Measurements from ENCODE around the gene NDRG3. TPM values are rescaled to one million over a fixed set of nuclear protein-coding genes. Genes with fewer than 3 reads are reported as not detected.
A peak's percentile ranks its signal among the peaks of the same experiment; 100 is the strongest.

Gene NDRG3
- polyA plus RNA-seq, 2 of the 4 experiments (the other 2 are of a cell fraction), result 30.6 to 34.4 TPM

DNA sequence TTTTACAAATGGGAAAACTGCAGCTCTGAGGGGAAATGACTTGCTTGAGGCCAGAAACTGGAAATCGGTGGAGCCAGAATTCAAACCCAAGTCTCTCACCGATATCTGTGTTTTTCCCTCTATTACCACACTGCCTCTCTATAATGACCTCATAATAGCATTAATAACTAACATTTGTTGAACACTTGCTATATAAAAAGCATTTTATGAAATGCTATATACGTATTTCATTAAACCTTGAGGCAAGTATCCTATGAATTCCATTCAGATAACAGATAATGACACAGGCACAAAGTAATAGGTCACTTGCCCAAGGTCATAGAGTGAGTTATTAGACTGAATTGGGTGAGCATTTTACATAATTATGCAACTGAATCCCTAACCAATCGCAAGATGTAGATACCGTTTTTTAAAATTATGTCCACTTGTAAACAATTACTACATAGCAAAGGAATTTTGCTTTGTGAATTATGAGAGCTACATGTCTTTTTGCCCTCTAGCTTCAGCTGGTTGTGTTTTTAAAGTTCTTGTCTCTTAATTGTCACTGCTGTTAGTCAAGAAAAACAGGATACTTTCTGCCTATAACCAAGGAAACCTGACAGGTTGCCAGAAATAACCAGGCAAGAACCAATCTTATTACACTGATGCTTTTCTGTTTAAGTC, 23.0 kb upstream of the NDRG3 start:
- ATAC-seq, result no peak
- Histone ChIP-seq H3K27ac (no peak overlapping the region), H3K9me3 (no peaks in the 10 kb centered on the region), H3K4me1 (peaks cover 8% of the 10 kb centered on the region), H3K4me3 (no peak overlapping the region), H3K4me2 (no peak overlapping the region)
- ChIA-PET CTCF (interaction anchor here (0.6 to 4.0 kb wide), 8 partner anchors 11 to 156 kb away, joined by 3 to 27 read pairs (median 4); partner anchors contain the start of gene NDRG3), POLR2A (no interaction called here)
- no peak for FAIRE-seq
- 79% methylated on average over 5 of the region's 5 CpGs for whole genome bisulfite sequencing (ENCODE audit: missing lambda C conversion rate)
- TF ChIP-seq FOXS1 (CRISPR knock-in tag; IDR thresholded peaks at IDR 0.05), result no peak
- TF ChIP-seq EHF (CRISPR knock-in tag; IDR thresholded peaks at IDR 0.05), result no peak
- no peak for TF ChIP-seq BHLHE40 (IDR thresholded peaks at IDR 0.05; ENCODE audit: low read depth, low read length)
- TF ChIP-seq HOXB13 (CRISPR knock-in tag; IDR thresholded peaks at IDR 0.05; ENCODE audit: low read depth), result no peak
- TF ChIP-seq CHD4 (IDR thresholded peaks at IDR 0.05; ENCODE audit: borderline replicate concordance), result no peak
- no peak for TF ChIP-seq RARB (CRISPR knock-in tag; IDR thresholded peaks at IDR 0.05)
- TF ChIP-seq ZC3H11A (IDR thresholded peaks at IDR 0.05), result no peak
- no peak for TF ChIP-seq RFX5 (IDR thresholded peaks at IDR 0.05)
- DNase-seq (ENCODE audit: low read depth in 1 of 2, low spot score in 1 of 2), result no peak

DNA sequence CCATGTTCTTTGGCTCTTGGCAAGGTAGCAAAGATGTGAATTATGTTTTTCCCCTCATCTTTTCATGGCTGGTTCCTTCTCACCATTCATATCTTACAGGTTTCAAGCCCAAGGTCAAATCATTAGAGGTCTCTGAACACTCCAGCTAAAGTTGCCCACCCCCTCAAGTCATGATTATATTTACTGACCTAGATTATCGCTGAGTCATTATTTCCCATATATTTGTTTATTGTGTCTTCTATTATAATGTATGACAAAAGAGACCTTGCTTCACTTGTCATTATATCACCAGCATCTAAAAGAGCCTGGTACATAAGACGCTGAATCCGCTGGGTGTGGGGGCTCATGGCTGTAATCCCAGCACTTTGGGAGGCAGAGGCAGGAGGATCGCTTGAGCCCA, 15.2 kb upstream of the NDRG3 start:
- TF ChIP-seq, protein P1, sequence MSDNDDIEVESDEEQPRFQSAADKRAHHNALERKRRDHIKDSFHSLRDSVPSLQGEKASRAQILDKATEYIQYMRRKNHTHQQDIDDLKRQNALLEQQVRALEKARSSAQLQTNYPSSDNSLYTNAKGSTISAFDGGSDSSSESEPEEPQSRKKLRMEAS (IDR thresholded peaks at IDR 0.05), result no peak
- peak; percentile 92 for TF ChIP-seq NFE2L2 (conservative IDR thresholded peaks at IDR 0.05; ENCODE audit: low read length)
- peak; percentile 96 for TF ChIP-seq MAFK (IDR thresholded peaks at IDR 0.05; ENCODE audit: partially characterized antibody)
- TF ChIP-seq CHD2 (IDR thresholded peaks at IDR 0.05; ENCODE audit: low read length, partially characterized antibody), result no peak
- ChIA-PET POLR2A (no interaction called here), CTCF (interaction anchor here (0.7 to 1.6 kb wide), 3 partner anchors 12 to 13 kb away, joined by 3 to 6 read pairs (median 4); partner anchors contain the start of gene DSN1)
- Histone ChIP-seq H3K4me1 (peaks cover 15% of the 10 kb centered on the region), H3K9me3 (no peaks in the 10 kb centered on the region), H3K4me2 (peak overlapping the region; percentile 10; the same call in 2 of the 3 replicates), H3K27ac (peak overlapping the region; percentile 32 to 68; a peak in 5 of 6 replicates), H3K4me3 (no peak overlapping the region)
- FAIRE-seq (no peak), ATAC-seq (no peak), DNase-seq (ENCODE audit: low read depth in 1 of 2, low spot score in 1 of 2) (peak in 1 of 2 experiments; percentile 11)
- 83% methylated on average over 4 of the region's 4 CpGs for WGBS (ENCODE audit: missing lambda C conversion rate)

DNA sequence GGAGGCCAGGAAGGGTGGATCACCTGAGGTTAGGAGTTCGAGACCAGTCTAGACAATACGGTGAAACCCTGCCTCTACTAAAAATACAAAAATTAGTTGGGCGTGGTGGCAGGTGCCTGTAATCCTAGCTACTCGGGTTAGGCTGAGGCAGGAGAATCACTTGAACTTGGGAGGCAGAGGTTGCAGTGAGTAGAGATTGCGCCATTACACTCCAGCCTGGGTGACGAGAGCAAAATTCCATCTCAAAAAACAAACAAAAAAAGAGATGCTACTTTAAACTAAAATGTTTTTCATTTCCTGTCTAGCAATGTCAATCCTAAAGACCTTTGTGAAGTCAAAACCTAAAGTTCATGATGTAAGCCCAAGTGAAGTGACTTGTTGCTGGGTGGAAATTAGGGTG, 14.8 kb upstream of the NDRG3 start:
- ATAC-seq (peak in 1 of 2 experiments; percentile 33; a peak in 1 of 6 replicates), FAIRE-seq (no peak), DNase-seq (ENCODE audit: low read depth in 1 of 2, low spot score in 1 of 2) (peak in 1 of 2 experiments; percentile 53)
- ChIA-PET POLR2A (no interaction called here), CTCF (interaction anchor here (0.7 to 1.0 kb wide), 3 partner anchors 12 to 48 kb away, joined by 3 to 4 read pairs (median 4); partner anchors contain the start of gene DSN1)
- H3K4me2 ChIP-seq, result peak overlapping the region; percentile 10; the same call in 2 of the 3 replicates
- no peak overlapping the region for H3K4me3 ChIP-seq
- 69% methylated on average over 6 of the region's 6 CpGs for WGBS (ENCODE audit: missing lambda C conversion rate)
- peak in 1 of 2 experiments; percentile 80; a peak in 2 of 4 replicates for TF ChIP-seq CEBPB (IDR thresholded peaks at IDR 0.05)
- TF ChIP-seq KDM1A (IDR thresholded peaks at IDR 0.05; ENCODE audit: low read depth), result no peak
- H3K27ac ChIP-seq, result peak overlapping the region; percentile 32 to 68; a peak in 5 of 6 replicates
- H3K9me3 ChIP-seq, result no peaks in the 10 kb centered on the region
- H3K4me1 ChIP-seq, result peaks cover 15% of the 10 kb centered on the region

DNA sequence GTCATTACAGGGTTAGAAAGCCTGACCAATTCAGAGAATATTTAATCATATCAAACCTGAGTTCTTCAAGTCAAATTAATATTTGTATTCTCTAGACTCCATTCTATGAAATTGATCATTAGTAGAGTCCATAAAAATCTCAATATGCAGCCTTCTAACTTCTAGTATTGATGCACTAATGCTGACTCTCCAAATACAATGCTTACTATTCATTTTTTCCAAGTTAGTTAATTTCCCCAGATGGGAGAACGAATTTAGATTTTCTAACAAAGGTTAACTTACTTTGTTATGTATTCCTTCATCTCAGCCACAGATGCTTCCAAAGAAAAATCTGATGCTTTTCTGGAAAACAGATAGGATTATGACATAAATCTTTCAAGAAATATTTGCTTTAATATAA, 12.4 kb upstream of the NDRG3 start:
- FAIRE-seq (no peak), ATAC-seq (no peak), DNase-seq (ENCODE audit: low read depth in 1 of 2, low spot score in 1 of 2) (no peak)
- CTCF ChIA-PET, result interaction anchor here (0.6 to 5.5 kb wide), 5 partner anchors 8 to 153 kb away, joined by 3 to 32 read pairs (median 3); partner anchors contain the start of genes DSN1 and RAB5IF
- POLR2A ChIA-PET, result no interaction called here
- Histone ChIP-seq H3K4me1 (peaks cover 15% of the 10 kb centered on the region), H3K4me2 (no peak overlapping the region), H3K9me3 (no peaks in the 10 kb centered on the region), H3K27ac (no peak overlapping the region), H3K4me3 (no peak overlapping the region)
- 94% methylated on average over 1 of the region's 1 CpG for WGBS (ENCODE audit: missing lambda C conversion rate)
- TF ChIP-seq EP300 (IDR thresholded peaks at IDR 0.05) (no peak), BHLHE40 (IDR thresholded peaks at IDR 0.05; ENCODE audit: low read depth, low read length) (no peak), ZC3H11A (IDR thresholded peaks at IDR 0.05) (no peak), RFX5 (IDR thresholded peaks at IDR 0.05) (no peak), POLR2A (IDR thresholded peaks at IDR 0.05; ENCODE audit: low read length) (no peak), SMC3 (IDR thresholded peaks at IDR 0.05) (no peak), HOXB5 (CRISPR knock-in tag; IDR thresholded peaks at IDR 0.05) (no peak), MAZ (IDR thresholded peaks at IDR 0.05; ENCODE audit: borderline replicate concordance, low read depth, low read length) (no peak), POLR2AphosphoS2 (conservative IDR thresholded peaks at IDR 0.05; ENCODE audit: low read length) (no peak), ESRRA (IDR thresholded peaks at IDR 0.05; ENCODE audit: borderline replicate concordance, low read length) (no peak), TFCP2L1 (CRISPR knock-in tag; IDR thresholded peaks at IDR 0.05) (no peak), JUNB (IDR thresholded peaks at IDR 0.05) (no peak), CBX8 (IDR thresholded peaks at IDR 0.05) (no peak), RARB (CRISPR knock-in tag; IDR thresholded peaks at IDR 0.05) (no peak)
- TF ChIP-seq, protein P2, sequence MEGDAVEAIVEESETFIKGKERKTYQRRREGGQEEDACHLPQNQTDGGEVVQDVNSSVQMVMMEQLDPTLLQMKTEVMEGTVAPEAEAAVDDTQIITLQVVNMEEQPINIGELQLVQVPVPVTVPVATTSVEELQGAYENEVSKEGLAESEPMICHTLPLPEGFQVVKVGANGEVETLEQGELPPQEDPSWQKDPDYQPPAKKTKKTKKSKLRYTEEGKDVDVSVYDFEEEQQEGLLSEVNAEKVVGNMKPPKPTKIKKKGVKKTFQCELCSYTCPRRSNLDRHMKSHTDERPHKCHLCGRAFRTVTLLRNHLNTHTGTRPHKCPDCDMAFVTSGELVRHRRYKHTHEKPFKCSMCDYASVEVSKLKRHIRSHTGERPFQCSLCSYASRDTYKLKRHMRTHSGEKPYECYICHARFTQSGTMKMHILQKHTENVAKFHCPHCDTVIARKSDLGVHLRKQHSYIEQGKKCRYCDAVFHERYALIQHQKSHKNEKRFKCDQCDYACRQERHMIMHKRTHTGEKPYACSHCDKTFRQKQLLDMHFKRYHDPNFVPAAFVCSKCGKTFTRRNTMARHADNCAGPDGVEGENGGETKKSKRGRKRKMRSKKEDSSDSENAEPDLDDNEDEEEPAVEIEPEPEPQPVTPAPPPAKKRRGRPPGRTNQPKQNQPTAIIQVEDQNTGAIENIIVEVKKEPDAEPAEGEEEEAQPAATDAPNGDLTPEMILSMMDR (IDR thresholded peaks at IDR 0.05), result no peak
- TF ChIP-seq, protein P3, sequence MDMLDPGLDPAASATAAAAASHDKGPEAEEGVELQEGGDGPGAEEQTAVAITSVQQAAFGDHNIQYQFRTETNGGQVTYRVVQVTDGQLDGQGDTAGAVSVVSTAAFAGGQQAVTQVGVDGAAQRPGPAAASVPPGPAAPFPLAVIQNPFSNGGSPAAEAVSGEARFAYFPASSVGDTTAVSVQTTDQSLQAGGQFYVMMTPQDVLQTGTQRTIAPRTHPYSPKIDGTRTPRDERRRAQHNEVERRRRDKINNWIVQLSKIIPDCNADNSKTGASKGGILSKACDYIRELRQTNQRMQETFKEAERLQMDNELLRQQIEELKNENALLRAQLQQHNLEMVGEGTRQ (IDR thresholded peaks at IDR 0.05), result no peak
- TF ChIP-seq, protein P4, sequence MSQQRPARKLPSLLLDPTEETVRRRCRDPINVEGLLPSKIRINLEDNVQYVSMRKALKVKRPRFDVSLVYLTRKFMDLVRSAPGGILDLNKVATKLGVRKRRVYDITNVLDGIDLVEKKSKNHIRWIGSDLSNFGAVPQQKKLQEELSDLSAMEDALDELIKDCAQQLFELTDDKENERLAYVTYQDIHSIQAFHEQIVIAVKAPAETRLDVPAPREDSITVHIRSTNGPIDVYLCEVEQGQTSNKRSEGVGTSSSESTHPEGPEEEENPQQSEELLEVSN (IDR thresholded peaks at IDR 0.05; ENCODE audit: borderline replicate concordance, low read depth), result no peak
- TF ChIP-seq, protein P5, sequence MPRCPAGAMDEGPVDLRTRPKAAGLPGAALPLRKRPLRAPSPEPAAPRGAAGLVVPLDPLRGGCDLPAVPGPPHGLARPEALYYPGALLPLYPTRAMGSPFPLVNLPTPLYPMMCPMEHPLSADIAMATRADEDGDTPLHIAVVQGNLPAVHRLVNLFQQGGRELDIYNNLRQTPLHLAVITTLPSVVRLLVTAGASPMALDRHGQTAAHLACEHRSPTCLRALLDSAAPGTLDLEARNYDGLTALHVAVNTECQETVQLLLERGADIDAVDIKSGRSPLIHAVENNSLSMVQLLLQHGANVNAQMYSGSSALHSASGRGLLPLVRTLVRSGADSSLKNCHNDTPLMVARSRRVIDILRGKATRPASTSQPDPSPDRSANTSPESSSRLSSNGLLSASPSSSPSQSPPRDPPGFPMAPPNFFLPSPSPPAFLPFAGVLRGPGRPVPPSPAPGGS (IDR thresholded peaks at IDR 0.05), result no peak

Measured in A549 (cell line).